ENCODE measurements around the gene SYK. TPM values are rescaled to one million over a fixed set of nuclear protein-coding genes. Genes with fewer than 3 reads are reported as not detected.

Gene SYK
- total RNA-seq, 1 experiment from 2014 or later = 9.0 TPM

DNA sequence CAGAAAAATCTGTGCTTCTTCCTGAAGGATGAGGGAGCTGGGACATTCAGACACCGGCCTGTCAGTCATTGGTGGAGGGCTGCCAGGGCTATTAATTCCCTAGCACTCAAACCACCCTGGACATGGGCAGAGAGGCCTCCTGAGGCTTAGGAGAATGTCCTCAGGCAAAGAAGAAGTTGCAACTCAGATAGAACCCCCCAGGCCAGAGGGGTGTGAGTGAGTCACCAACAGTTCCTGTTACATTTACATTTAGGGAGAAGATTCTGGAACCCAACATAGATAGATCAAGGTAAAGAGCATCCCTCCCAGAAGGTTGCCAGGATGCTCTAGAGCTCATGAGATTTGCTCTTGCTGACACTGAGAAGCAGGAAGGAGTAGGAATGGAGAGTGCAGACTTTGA lies 29.2 kb upstream of the SYK start:
- Histone ChIP-seq H4K20me1 (ENCODE audit: insufficient read depth) (no peaks in the 10 kb centered on the region), H3K27ac (ENCODE audit: low read depth, low read length) (no peak overlapping the region), H3K27me3 (ENCODE audit: insufficient read depth, low read length) (0 out of 2 replicates have a peak, but pooled peaks cover 3% of the 10 kb centered on the region), H3K79me2 (ENCODE audit: insufficient read depth, low read length) (no peaks in the 10 kb centered on the region), H3K4me1 (ENCODE audit: control insufficient read depth in 1 of 2, insufficient read depth in 2 of 2, low read length in 2 of 2) (no peaks in the 10 kb centered on the region), H3K9me2 (ENCODE audit: insufficient read depth) (no peaks in the 10 kb centered on the region), H3K9me3 (ENCODE audit: control insufficient read depth in 1 of 2, insufficient read depth in 1 of 2, low read depth in 1 of 2, low read length in 2 of 2) (no peaks in the 10 kb centered on the region), H3K4me2 (ENCODE audit: low read length) (no peak overlapping the region), H3K9ac (ENCODE audit: low read length) (no peak overlapping the region), H3K36me3 (ENCODE audit: control insufficient read depth in 1 of 2, insufficient read depth in 2 of 2, low read length in 2 of 2) (no peaks in the 10 kb centered on the region), H2AFZ (ENCODE audit: low read depth, low read length, poor library complexity, severe bottlenecking) (no peak overlapping the region), H3K4me3 (replicated peaks in 1 of 2; ENCODE audit: low read depth in 1 of 2, low read length in 2 of 2) (no peak overlapping the region)
- intact Hi-C loops (cut with micrococcal nuclease) = loop anchor here (5.0 kb wide), 1 partner anchor 545 kb away; no protein-coding TSS in a partner anchor
- POLR2A ChIA-PET = no interaction called here
- no TSS peak for BruUV-seq (replicated peaks)
- CTCF ChIA-PET = no interaction called here
- ATAC-seq = no peak
- TF ChIP-seq POLR2AphosphoS5 (IDR thresholded peaks at IDR 0.05; ENCODE audit: low read depth, low read length) (no peak), RAD21 (IDR thresholded peaks at IDR 0.05; ENCODE audit: low read depth) (no peak), CEBPB (IDR thresholded peaks at IDR 0.05; ENCODE audit: low read depth) (no peak), FOSL1 (IDR thresholded peaks at IDR 0.05; ENCODE audit: low read depth) (no peak), EZH2 (IDR thresholded peaks at IDR 0.05) (no peak), EZH2phosphoT487 (IDR thresholded peaks at IDR 0.05; ENCODE audit: borderline replicate concordance) (no peak), SRF (IDR thresholded peaks at IDR 0.05; ENCODE audit: low read depth) (no peak), ZFX (IDR thresholded peaks at IDR 0.05) (no peak), JUND (IDR thresholded peaks at IDR 0.05) (no peak), CBX3 (IDR thresholded peaks at IDR 0.05; ENCODE audit: low read depth) (no peak)
- TF ChIP-seq, protein P1, sequence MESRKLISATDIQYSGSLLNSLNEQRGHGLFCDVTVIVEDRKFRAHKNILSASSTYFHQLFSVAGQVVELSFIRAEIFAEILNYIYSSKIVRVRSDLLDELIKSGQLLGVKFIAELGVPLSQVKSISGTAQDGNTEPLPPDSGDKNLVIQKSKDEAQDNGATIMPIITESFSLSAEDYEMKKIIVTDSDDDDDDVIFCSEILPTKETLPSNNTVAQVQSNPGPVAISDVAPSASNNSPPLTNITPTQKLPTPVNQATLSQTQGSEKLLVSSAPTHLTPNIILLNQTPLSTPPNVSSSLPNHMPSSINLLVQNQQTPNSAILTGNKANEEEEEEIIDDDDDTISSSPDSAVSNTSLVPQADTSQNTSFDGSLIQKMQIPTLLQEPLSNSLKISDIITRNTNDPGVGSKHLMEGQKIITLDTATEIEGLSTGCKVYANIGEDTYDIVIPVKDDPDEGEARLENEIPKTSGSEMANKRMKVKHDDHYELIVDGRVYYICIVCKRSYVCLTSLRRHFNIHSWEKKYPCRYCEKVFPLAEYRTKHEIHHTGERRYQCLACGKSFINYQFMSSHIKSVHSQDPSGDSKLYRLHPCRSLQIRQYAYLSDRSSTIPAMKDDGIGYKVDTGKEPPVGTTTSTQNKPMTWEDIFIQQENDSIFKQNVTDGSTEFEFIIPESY (IDR thresholded peaks at IDR 0.05; ENCODE audit: extremely low read depth, insufficient replicate concordance, low read length) = no peak
- TF ChIP-seq, protein P2, sequence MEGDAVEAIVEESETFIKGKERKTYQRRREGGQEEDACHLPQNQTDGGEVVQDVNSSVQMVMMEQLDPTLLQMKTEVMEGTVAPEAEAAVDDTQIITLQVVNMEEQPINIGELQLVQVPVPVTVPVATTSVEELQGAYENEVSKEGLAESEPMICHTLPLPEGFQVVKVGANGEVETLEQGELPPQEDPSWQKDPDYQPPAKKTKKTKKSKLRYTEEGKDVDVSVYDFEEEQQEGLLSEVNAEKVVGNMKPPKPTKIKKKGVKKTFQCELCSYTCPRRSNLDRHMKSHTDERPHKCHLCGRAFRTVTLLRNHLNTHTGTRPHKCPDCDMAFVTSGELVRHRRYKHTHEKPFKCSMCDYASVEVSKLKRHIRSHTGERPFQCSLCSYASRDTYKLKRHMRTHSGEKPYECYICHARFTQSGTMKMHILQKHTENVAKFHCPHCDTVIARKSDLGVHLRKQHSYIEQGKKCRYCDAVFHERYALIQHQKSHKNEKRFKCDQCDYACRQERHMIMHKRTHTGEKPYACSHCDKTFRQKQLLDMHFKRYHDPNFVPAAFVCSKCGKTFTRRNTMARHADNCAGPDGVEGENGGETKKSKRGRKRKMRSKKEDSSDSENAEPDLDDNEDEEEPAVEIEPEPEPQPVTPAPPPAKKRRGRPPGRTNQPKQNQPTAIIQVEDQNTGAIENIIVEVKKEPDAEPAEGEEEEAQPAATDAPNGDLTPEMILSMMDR (IDR thresholded peaks at IDR 0.05 in 2 of 3, conservative IDR thresholded peaks at IDR 0.05 in 1 of 3; ENCODE audit: borderline replicate concordance in 1 of 3, insufficient read depth in 1 of 3, low read depth in 2 of 3, low read length in 2 of 3) = no peak
- TF ChIP-seq, protein P3, sequence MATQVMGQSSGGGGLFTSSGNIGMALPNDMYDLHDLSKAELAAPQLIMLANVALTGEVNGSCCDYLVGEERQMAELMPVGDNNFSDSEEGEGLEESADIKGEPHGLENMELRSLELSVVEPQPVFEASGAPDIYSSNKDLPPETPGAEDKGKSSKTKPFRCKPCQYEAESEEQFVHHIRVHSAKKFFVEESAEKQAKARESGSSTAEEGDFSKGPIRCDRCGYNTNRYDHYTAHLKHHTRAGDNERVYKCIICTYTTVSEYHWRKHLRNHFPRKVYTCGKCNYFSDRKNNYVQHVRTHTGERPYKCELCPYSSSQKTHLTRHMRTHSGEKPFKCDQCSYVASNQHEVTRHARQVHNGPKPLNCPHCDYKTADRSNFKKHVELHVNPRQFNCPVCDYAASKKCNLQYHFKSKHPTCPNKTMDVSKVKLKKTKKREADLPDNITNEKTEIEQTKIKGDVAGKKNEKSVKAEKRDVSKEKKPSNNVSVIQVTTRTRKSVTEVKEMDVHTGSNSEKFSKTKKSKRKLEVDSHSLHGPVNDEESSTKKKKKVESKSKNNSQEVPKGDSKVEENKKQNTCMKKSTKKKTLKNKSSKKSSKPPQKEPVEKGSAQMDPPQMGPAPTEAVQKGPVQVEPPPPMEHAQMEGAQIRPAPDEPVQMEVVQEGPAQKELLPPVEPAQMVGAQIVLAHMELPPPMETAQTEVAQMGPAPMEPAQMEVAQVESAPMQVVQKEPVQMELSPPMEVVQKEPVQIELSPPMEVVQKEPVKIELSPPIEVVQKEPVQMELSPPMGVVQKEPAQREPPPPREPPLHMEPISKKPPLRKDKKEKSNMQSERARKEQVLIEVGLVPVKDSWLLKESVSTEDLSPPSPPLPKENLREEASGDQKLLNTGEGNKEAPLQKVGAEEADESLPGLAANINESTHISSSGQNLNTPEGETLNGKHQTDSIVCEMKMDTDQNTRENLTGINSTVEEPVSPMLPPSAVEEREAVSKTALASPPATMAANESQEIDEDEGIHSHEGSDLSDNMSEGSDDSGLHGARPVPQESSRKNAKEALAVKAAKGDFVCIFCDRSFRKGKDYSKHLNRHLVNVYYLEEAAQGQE (IDR thresholded peaks at IDR 0.05; ENCODE audit: low read depth) = no peak
- TF ChIP-seq, protein P4, sequence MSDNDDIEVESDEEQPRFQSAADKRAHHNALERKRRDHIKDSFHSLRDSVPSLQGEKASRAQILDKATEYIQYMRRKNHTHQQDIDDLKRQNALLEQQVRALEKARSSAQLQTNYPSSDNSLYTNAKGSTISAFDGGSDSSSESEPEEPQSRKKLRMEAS (IDR thresholded peaks at IDR 0.05) = no peak
- RAD21 ChIA-PET (ENCODE audit: low non-redundant PET in 1 of 2, low total read pairs in 2 of 2, uncharacterized antibody in 2 of 2, unreplicated experiment in 2 of 2) = no interaction called here
- DNase-seq (ENCODE audit: low read depth, low spot score) = no peak

Measured in HCT116 (cell line).